Smooth muscle cell (in vitro differentiated cells): Measurements from ENCODE around the gene ARMC8. TPM values are rescaled to one million over a fixed set of nuclear protein-coding genes. Genes with fewer than 3 reads are reported as not detected.

Source experiments
- DNase-seq: peaks from one replicate; lab custom pipeline; 2025; ENCODE audit not compliant: unreplicated experiment; lab: John Stamatoyannopoulos, UW
- H2AFZ ChIP-seq: fragments of 200-600 bp; sonication (generic); 2 replicates; pipeline ENCODE4 v1.6.0; 2016; ENCODE audit warnings: antibody characterized with exemption, low read depth, mild to moderate bottlenecking
- H3F3A ChIP-seq: fragments of 200-600 bp; sonication (generic); 2 replicates; pipeline ENCODE4 v1.6.0; 2017; ENCODE audit warnings: antibody characterized with exemption, low read depth
- H3K27ac ChIP-seq: fragments of 200-600 bp; sonication (generic); 2 replicates; pipeline ENCODE4 v1.5.1; 2016; ENCODE audit warnings: low read depth, mild to moderate bottlenecking
- H3K27me3 ChIP-seq: fragments of 200-600 bp; sonication (generic); 2 replicates; pipeline ENCODE4 v1.6.1; 2016; ENCODE audit warnings: low read depth, mild to moderate bottlenecking
- H3K36me3 ChIP-seq: fragments of 200-600 bp; sonication (generic); 2 replicates; pipeline ENCODE4 v1.5.1; 2016; ENCODE audit warnings: low read depth
- H3K4me1 ChIP-seq: fragments of 200-600 bp; sonication (generic); 2 replicates; pipeline ENCODE4 v1.5.1; 2016; ENCODE audit warnings: low read depth
- H3K4me2 ChIP-seq: fragments of 200-600 bp; sonication (generic); 2 replicates; pipeline ENCODE4 v1.6.0; 2016; ENCODE audit warnings: mild to moderate bottlenecking
- H3K4me3 ChIP-seq: fragments of 200-600 bp; sonication (generic); 2 replicates; pipeline ENCODE4 v1.5.1; 2016; ENCODE audit warnings: mild to moderate bottlenecking
- H3K79me2 ChIP-seq: fragments of 200-600 bp; sonication (generic); 2 replicates; pipeline ENCODE4 v1.6.0; 2016; ENCODE audit warnings: low read depth, mild to moderate bottlenecking
- H3K9ac ChIP-seq: fragments of 200-600 bp; sonication (generic); 2 replicates; pipeline ENCODE4 v1.6.0; 2016; ENCODE audit warnings: low read depth
- H3K9me3 ChIP-seq: fragments of 200-600 bp; sonication (generic); replicated peaks from 2 replicates; pipeline ENCODE4 v1.5.1; 2016; ENCODE audit warnings: low read depth
- H4K20me1 ChIP-seq: fragments of 200-600 bp; sonication (generic); 2 replicates; pipeline ENCODE4 v1.6.0; 2016; ENCODE audit warnings: low read depth
- WGBS: methylation state at CpG from one replicate; pipeline ENCODE4 v1.1.7; 2016; ENCODE audit warnings: low lambda C conversion rate; 5-methylcytosine and 5-hydroxymethylcytosine counted together
- polyA plus RNA-seq: library from polyadenylated mRNA; unstranded; fragments of >200 nt; fragmentation: Nextera tagmentation; extraction: Ambion mirVana; gene quantifications from 2 replicates; pipeline ENCODE4 v1.2.1, GENCODE V29; 2016
- total RNA-seq: library from RNA; depleted of rRNA; stranded (reverse); fragments of >200 nt; gene quantifications from 2 replicates; pipeline ENCODE4 v1.2.3, GENCODE V29; 2014
- TF ChIP-seq, protein P1 (sequence below): fragments of 200-600 bp; sonication (generic); IDR thresholded peaks from 2 replicates; pipeline ENCODE4 v1.5.1; 2017; ENCODE audit warnings: borderline replicate concordance, mild to moderate bottlenecking, antibody characterized with exemption; ENCODE audit not compliant: insufficient read depth, poor library complexity, severe bottlenecking

ARMC8 gene
- total and polyA plus RNA-seq, 2 experiments from 2014 or later = 22.6 to 39.3 TPM

- no peak for DNase-seq
- no peaks in the 10 kb centered on the region for H3K9me3 ChIP-seq
- H3K27ac ChIP-seq = no peak overlapping the region
- WGBS = 98% methylated on average over 4 of the region's 4 CpGs
- no peak overlapping the region for H3K4me3 ChIP-seq
- TF ChIP-seq, protein P1, sequence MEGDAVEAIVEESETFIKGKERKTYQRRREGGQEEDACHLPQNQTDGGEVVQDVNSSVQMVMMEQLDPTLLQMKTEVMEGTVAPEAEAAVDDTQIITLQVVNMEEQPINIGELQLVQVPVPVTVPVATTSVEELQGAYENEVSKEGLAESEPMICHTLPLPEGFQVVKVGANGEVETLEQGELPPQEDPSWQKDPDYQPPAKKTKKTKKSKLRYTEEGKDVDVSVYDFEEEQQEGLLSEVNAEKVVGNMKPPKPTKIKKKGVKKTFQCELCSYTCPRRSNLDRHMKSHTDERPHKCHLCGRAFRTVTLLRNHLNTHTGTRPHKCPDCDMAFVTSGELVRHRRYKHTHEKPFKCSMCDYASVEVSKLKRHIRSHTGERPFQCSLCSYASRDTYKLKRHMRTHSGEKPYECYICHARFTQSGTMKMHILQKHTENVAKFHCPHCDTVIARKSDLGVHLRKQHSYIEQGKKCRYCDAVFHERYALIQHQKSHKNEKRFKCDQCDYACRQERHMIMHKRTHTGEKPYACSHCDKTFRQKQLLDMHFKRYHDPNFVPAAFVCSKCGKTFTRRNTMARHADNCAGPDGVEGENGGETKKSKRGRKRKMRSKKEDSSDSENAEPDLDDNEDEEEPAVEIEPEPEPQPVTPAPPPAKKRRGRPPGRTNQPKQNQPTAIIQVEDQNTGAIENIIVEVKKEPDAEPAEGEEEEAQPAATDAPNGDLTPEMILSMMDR = no peak
- peaks cover 5% of the 10 kb centered on the region for H3F3A ChIP-seq
- H3K9ac ChIP-seq = no peak overlapping the region
- H2AFZ ChIP-seq = no peak overlapping the region
- peaks cover 8% of the 10 kb centered on the region for H3K36me3 ChIP-seq
- no peak overlapping the region for H3K4me2 ChIP-seq
- H3K27me3 ChIP-seq = no peaks in the 10 kb centered on the region
- no peaks in the 10 kb centered on the region for H3K79me2 ChIP-seq
- H4K20me1 ChIP-seq = no peaks in the 10 kb centered on the region
- no peaks in the 10 kb centered on the region for H3K4me1 ChIP-seq
Measured at GRCh38 chr3:138157743-138158142, 29.4 kb upstream of the ARMC8 start.

DNA sequence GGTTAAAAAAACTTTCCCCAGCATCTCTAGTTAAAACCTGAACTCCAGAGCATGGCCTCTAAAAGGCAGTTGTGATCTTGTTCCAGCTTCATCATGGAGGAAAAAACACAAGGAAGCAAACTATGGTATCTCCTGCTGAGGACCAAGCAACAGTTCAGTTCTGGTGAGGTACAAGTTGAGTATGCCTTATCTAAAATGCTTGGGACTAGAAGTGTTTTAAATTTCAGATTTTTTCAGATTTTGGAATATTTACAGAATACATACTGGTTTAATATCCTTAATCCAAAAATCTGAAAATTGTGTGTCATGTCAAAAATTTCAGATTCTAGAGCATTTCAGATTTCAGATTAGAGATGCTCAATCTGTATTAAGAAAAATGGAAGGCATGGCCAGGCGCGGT is 22.0 kb upstream of the ARMC8 start:
- Histone ChIP-seq H3K4me3 (no peak overlapping the region), H3K79me2 (no peaks in the 10 kb centered on the region), H2AFZ (no peak overlapping the region), H3K27me3 (no peaks in the 10 kb centered on the region), H3K36me3 (peaks cover 46% of the 10 kb centered on the region), H3K4me1 (no peaks in the 10 kb centered on the region), H3K9me3 (no peaks in the 10 kb centered on the region), H3K4me2 (no peak overlapping the region), H4K20me1 (peaks cover 4% of the 10 kb centered on the region), H3F3A (peaks cover 8% of the 10 kb centered on the region), H3K27ac (no peak overlapping the region), H3K9ac (no peak overlapping the region)
- WGBS = 98% methylated on average over 2 of the region's 2 CpGs
- DNase-seq = no peak
- TF ChIP-seq, protein P1 = no peak

- H3F3A ChIP-seq = no peaks in the 10 kb centered on the region
- H3K4me3 ChIP-seq = no peak overlapping the region
- WGBS = 88% methylated on average over 2 of the region's 2 CpGs
- no peaks in the 10 kb centered on the region for H4K20me1 ChIP-seq
- peaks cover 39% of the 10 kb centered on the region for H3K79me2 ChIP-seq
- DNase-seq = no peak
- no peak overlapping the region for H3K9ac ChIP-seq
- H3K27me3 ChIP-seq = no peaks in the 10 kb centered on the region
- TF ChIP-seq, protein P1 = no peak
- H3K36me3 ChIP-seq = peaks cover 5% of the 10 kb centered on the region
- no peaks in the 10 kb centered on the region for H3K9me3 ChIP-seq
- H3K4me1 ChIP-seq = peaks cover 16% of the 10 kb centered on the region
- peak overlapping the region; percentile 99 for H3K4me2 ChIP-seq
- H3K27ac ChIP-seq = no peak overlapping the region
- H2AFZ ChIP-seq = no peak overlapping the region
Measured at GRCh38 chr3:138172625-138173024, 14.5 kb upstream of the ARMC8 start.

- no peak for DNase-seq
- Histone ChIP-seq H2AFZ (peak overlapping the region; percentile 100), H3K4me2 (peak overlapping the region; percentile 99), H3K4me3 (peak overlapping the region; percentile 87), H4K20me1 (no peaks in the 10 kb centered on the region), H3K9ac (peak overlapping the region; percentile 73), H3K9me3 (no peaks in the 10 kb centered on the region), H3K27ac (no peak overlapping the region), H3K36me3 (peaks cover 3% of the 10 kb centered on the region), H3K27me3 (no peaks in the 10 kb centered on the region), H3F3A (no peaks in the 10 kb centered on the region), H3K79me2 (peaks cover 39% of the 10 kb centered on the region), H3K4me1 (peaks cover 16% of the 10 kb centered on the region)
- 51% methylated on average over 13 of the region's 13 CpGs for WGBS
- TF ChIP-seq, protein P1 = no peak
Measured at GRCh38 chr3:138173769-138174420, 13.2 kb upstream of the ARMC8 start.
